H1 (cell line): ENCODE results near the gene TP53BP1.

Source experiments
- CREB1 ChIP-seq: IDR thresholded peaks from 2 replicates; pipeline ENCODE4 v1.6.1; 2012; ENCODE audit warnings: inconsistent platforms
- CTCF ChIP-seq, 3 experiments: IDR thresholded peaks; 1 replicate in 2 of 3; 2 replicates in 1 of 3; pipeline versions ENCODE4 v1.5.1 to v1.6.1; 2011; ENCODE audit warnings: low read length in 3 of 3, mild to moderate bottlenecking in 3 of 3, inconsistent platforms in 2 of 3, low read depth in 1 of 3, moderate library complexity in 1 of 3; ENCODE audit not compliant: insufficient read depth in 1 of 3; ENCODE audit errors: control extremely low read depth in 1 of 3
- EP300 ChIP-seq, 2 experiments: IDR thresholded peaks; 1 replicate in 1 of 2; 2 replicates in 1 of 2; pipeline ENCODE4 v1.6.1; 2011 to 2012; ENCODE audit warnings: low read depth in 2 of 2, low read length in 2 of 2, mild to moderate bottlenecking in 2 of 2, borderline replicate concordance in 1 of 2, inconsistent platforms in 1 of 2, moderate library complexity in 1 of 2
- EZH2 ChIP-seq: fragments of 200-600 bp; sonication (generic); IDR thresholded peaks from 2 replicates; pipeline ENCODE4 v1.7.1; 2012; ENCODE audit warnings: low read depth, mild to moderate bottlenecking, moderate library complexity, low read length, inconsistent platforms; ENCODE audit not compliant: severe bottlenecking
- HDAC2 ChIP-seq, 2 experiments: fragments of 300-600 bp in 1 of 2; sonication (generic) in 1 of 2; IDR thresholded peaks; 2 replicates each; pipeline ENCODE4 v1.6.1; 2011 to 2012; ENCODE audit warnings: low read depth in 2 of 2, low read length in 2 of 2, mild to moderate bottlenecking in 2 of 2, moderate library complexity in 2 of 2, borderline replicate concordance in 1 of 2, inconsistent platforms in 1 of 2
- KDM1A ChIP-seq: fragments of 200-600, 300-600 bp; sonication (generic); IDR thresholded peaks from 2 replicates; pipeline ENCODE4 v1.7.1; 2016; ENCODE audit warnings: mild to moderate bottlenecking, low read length, borderline replicate concordance
- KDM5A ChIP-seq: fragments of 200-600 bp; IDR thresholded peaks from 2 replicates; pipeline ENCODE4 v1.7.1; 2012; ENCODE audit warnings: mild to moderate bottlenecking, low read length, inconsistent platforms, mixed read lengths
- MAFK ChIP-seq: IDR thresholded peaks from 2 replicates; pipeline ENCODE4 v1.6.1; 2012; ENCODE audit warnings: low read depth, mild to moderate bottlenecking, improper control_type of control experiment, low read length
- POLR2A ChIP-seq, 2 experiments: IDR thresholded peaks; 1 replicate in 1 of 2; 2 replicates in 1 of 2; pipeline ENCODE4 v1.6.1; 2011; ENCODE audit warnings: low read depth in 2 of 2, low read length in 2 of 2, mild to moderate bottlenecking in 2 of 2; ENCODE audit errors: control extremely low read depth in 1 of 2
- POLR2AphosphoS5 ChIP-seq: IDR thresholded peaks from 2 replicates; pipeline ENCODE4 v1.6.1; 2011; ENCODE audit warnings: low read depth, low read length
- RAD21 ChIP-seq, 2 experiments: IDR thresholded peaks in 1 of 2; conservative IDR thresholded peaks in 1 of 2; 2 replicates each; pipeline ENCODE4 v1.6.1; 2011; ENCODE audit warnings: low read depth in 2 of 2, low read length in 2 of 2, improper control_type of control experiment in 1 of 2, inconsistent platforms in 1 of 2, mild to moderate bottlenecking in 1 of 2, moderate library complexity in 1 of 2
- TAF1 ChIP-seq: IDR thresholded peaks from 2 replicates; pipeline ENCODE4 v1.6.1; 2011; ENCODE audit warnings: mild to moderate bottlenecking, low read depth, low read length
- TEAD4 ChIP-seq: IDR thresholded peaks from 2 replicates; pipeline ENCODE4 v1.6.1; 2012; ENCODE audit warnings: low read depth, low read length, inconsistent platforms, mixed read lengths

- TF ChIP-seq CTCF (IDR thresholded peaks at IDR 0.05; ENCODE audit: control extremely low read depth in 1 of 3, insufficient read depth in 1 of 3, low read depth in 1 of 3, low read length in 3 of 3) = no peak
- TF ChIP-seq KDM5A = no peak
- no peak for TF ChIP-seq POLR2AphosphoS5
- no peak for TF ChIP-seq POLR2A (IDR thresholded peaks at IDR 0.05; ENCODE audit: control extremely low read depth in 1 of 2, low read depth in 2 of 2, low read length in 2 of 2)
- TF ChIP-seq MAFK = no peak
- no peak for TF ChIP-seq KDM1A
- TF ChIP-seq HDAC2 (IDR thresholded peaks at IDR 0.05; ENCODE audit: borderline replicate concordance in 1 of 2, low read depth in 2 of 2, low read length in 2 of 2) = no peak
- no peak for TF ChIP-seq CREB1
- TF ChIP-seq TAF1 = no peak
- no peak for TF ChIP-seq EZH2
- TF ChIP-seq TEAD4 = no peak
- TF ChIP-seq RAD21 (IDR thresholded peaks at IDR 0.05 in 1 of 2, conservative IDR thresholded peaks at IDR 0.05 in 1 of 2; ENCODE audit: low read depth in 2 of 2, low read length in 2 of 2) = no peak
- no peak for TF ChIP-seq EP300 (IDR thresholded peaks at IDR 0.05; ENCODE audit: borderline replicate concordance in 1 of 2, low read depth in 2 of 2, low read length in 2 of 2)
Measured at GRCh38 chr15:43473885-43474284, 19.1 kb downstream of the TP53BP1 start.
